Activated gamma-delta T cell treated with anti-CD3 and anti-CD28 coated beads, Interleukin-2, amount 50 U/mL, for 16 hours (primary cell): ENCODE measurements around the gene ADA.
A peak's percentile ranks its signal among the peaks of the same experiment; 100 is the strongest.

ENCODE experiments used
- DNase-seq: peaks from one replicate; pipeline ENCODE4 v3.0.0-alpha.2; 2020; ENCODE audit warnings: low read depth

The ADA gene

GRCh38 chr20:44644667-44645131 is 6.8 kb downstream of the ADA start:
- peak; percentile 25 for DNase-seq

GRCh38 chr20:44644230-44644617 is 7.3 kb downstream of the ADA start:
- DNase-seq, result no peak

GRCh38 chr20:44643596-44644229 is 7.8 kb downstream of the ADA start:
- no peak for DNase-seq

- DNase-seq, result no peak
These were observed 8.4 kb downstream of the ADA start for GRCh38 chr20:44643154-44643519.

- DNase-seq, result no peak
These were observed 9.0 kb downstream of the ADA start for GRCh38 chr20:44642203-44643153.

- no peak for DNase-seq
These were observed 10.2 kb downstream of the ADA start for GRCh38 chr20:44641325-44641724.

- no peak for DNase-seq
These were observed 11.0 kb downstream of the ADA start for GRCh38 chr20:44640522-44640921.

- no peak for DNase-seq
These were observed 13.8 kb downstream of the ADA start for GRCh38 chr20:44637522-44638372.

GRCh38 chr20:44637042-44637441 is 14.5 kb downstream of the ADA start:
- DNase-seq, result no peak

- no peak for DNase-seq
These were observed 15.6 kb downstream of the ADA start for GRCh38 chr20:44635877-44636276.

- no peak for DNase-seq
These were observed 17.5 kb downstream of the ADA start for GRCh38 chr20:44633872-44634600.

- DNase-seq, result no peak
These were observed 18.2 kb downstream of the ADA start for GRCh38 chr20:44633187-44633810.

GRCh38 chr20:44632103-44632752 is 19.3 kb downstream of the ADA start:
- DNase-seq, result no peak

- DNase-seq, result no peak
These were observed 21.2 kb downstream of the ADA start for GRCh38 chr20:44630297-44630696.

GRCh38 chr20:44629542-44629941 is 22.0 kb downstream of the ADA start:
- no peak for DNase-seq

- no peak for DNase-seq
These were observed 22.5 kb downstream of the ADA start for GRCh38 chr20:44629017-44629385.

- DNase-seq, result no peak
These were observed 24.0 kb downstream of the ADA start for GRCh38 chr20:44627364-44628010.

GRCh38 chr20:44626278-44626677 is 25.2 kb downstream of the ADA start:
- no peak for DNase-seq

GRCh38 chr20:44625361-44625760 is 26.1 kb downstream of the ADA start:
- DNase-seq, result no peak

GRCh38 chr20:44624743-44625271 is 26.7 kb downstream of the ADA start:
- no peak for DNase-seq
